Forelimb muscle (tissue), 1 donor: ENCODE measurements around the gene RAPGEF2. TPM values are rescaled to one million over a fixed set of nuclear protein-coding genes. Genes with fewer than 3 reads are reported as not detected.

Experiments
- DNase-seq: peaks from one replicate; pipeline ENCODE4 v3.0.0-alpha.2; 2013; ENCODE audit warnings: low read depth
- polyA plus RNA-seq: library from polyadenylated mRNA; unstranded; fragments of 120-200 nt; gene quantifications from one replicate; pipeline ENCODE4 v1.2.1, GENCODE V29; 2013; ENCODE audit not compliant: insufficient read length

RAPGEF2 gene
- polyA plus RNA-seq, 1 donor: 24.1 TPM

DNA sequence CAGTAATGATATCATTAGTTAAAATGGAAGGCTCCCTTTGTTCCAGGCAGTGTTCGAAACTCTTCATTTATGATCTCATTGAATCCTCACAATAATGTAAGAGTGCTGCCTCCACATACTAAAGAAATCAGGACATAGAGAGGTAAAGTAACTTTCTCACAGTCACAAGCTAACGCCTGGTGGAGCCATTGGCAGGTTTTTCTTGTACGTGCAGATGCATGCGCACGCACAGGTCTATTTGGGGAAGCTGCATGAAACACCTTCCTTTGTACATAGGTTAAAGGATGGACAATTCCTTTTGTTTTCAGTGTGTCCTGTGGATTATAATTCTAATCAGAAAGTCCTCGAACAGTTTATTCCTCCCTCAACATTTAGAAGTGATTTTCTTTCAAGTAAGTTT lies 176.2 kb downstream of the RAPGEF2 start:
- DNase-seq: no peak

DNA sequence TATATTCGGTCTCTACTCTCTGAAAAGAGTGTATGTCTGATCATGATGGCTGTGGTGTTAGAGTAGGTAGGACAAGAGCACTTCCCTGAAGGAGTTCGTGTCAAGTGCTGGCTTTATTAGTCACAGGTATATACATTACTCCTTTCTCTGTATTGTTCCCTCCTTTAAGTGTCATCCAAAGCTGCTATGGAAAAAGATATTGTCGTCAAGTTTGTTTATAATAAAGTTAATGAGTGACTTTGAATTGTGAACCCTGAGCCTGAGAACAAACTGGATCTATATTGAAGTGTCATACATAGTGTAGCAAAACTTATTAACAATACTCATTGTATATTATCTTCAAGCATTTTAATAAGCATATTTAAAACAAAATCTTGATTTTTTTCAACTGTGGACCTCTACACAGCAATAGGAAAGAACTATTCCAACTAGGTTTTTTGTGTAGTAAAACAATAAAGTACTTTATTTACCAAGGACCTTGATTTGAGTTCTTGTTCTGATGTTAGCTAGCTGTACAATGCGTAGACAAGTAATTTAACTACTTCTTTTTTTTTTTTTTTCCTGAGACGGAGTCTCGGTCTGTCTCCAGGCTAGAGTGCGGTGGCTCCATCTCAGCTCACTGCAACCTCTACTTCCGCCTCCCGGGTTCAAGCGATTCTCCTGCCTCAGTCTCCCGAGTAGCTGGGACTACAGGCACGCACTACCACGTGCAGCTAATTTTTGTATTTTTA lies 177.7 kb downstream of the RAPGEF2 start:
- no peak for DNase-seq

DNA sequence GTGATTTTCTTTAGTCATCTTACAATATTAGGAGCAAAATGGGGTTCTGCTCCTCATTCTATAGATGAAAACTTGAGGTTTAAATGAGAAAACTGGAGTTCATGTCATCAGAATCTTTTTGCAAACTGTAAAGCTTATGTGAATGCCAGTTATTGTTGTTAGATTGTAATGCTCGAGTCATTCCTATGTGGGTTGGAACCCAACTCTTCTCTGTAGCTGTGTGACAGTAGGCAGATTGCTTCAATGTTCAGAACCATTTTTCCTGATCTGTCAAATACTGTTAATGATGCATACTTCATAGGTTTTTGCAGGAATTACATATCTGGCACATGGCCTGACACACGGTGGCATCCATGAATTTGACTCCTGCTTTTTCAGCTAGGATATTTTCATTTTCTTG lies 178.9 kb downstream of the RAPGEF2 start:
- DNase-seq: no peak

DNA sequence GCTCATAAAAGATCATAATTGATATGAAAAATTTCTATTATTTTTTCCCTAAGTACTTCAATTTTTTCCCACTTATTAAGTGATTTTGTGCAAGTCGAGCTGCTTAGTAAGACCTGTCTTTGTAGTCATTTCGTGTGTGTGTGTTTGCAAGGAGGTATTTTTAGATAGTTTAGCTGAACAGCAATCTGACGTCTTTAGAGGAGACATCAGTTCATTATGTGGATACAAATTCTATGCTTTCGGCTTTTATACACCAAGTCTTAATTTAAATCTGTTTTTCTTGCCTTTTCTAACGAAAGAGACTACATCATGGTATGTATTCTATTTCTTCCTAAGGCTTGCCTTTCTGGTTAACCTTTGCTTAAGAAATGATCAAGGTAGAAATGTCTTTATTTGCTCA lies 179.4 kb downstream of the RAPGEF2 start:
- DNase-seq: no peak

DNA sequence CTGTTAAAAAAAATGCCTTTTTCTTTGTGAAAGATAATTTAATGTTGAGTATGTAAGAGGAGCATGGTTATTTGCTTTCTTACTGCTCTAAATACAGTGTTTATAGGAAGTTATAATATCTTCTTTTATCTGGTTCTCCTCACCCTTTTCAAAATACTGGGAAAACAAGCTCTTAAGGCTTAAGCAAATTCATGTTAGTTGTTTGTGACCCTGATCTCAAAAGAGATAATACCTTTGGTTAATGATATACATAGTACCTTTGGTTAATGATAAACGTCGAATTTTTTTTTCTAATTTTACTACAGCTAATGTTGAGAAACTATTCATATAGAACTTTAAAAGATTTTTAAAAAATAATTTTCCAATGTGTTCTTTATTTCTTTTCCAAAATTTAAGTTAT lies 180.1 kb downstream of the RAPGEF2 start:
- DNase-seq: no peak

DNA sequence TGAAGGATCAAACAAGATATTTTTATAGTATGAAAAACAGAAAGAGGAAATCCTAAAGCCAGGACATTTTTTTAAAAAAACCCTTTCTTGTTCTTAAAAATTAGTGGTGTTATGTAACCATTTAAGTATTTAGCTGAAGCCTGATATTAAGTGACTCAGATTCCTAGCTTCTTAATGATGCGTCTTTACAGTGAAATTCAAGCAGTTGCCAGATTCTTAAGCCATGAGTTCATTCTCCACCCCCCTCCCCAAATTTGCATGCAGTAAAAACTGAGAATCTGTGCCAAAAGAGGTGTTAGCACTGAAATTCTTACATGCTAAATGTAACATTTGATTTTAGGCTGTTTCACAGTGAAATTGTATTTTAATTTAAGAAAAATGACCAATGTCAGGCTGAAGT lies 180.8 kb downstream of the RAPGEF2 start:
- no peak for DNase-seq

DNA sequence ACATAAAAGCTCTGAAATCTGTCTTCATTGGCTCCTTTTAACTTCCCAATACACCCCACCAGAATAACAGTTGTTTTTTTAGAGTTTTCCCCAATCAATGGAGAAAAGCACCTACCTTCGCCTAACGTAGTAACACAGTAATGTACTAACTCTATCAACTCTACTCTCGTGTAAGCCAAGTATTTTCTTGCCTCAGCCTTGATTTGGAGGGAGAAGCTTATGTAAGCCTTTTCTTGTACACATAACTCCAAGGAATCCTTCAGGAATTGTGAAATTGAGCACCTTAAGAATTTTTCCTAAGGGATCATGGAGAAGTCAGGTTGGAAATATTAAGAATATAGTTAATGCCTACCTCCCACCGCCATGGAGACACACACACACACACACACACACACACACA lies 181.2 kb downstream of the RAPGEF2 start:
- DNase-seq: no peak

DNA sequence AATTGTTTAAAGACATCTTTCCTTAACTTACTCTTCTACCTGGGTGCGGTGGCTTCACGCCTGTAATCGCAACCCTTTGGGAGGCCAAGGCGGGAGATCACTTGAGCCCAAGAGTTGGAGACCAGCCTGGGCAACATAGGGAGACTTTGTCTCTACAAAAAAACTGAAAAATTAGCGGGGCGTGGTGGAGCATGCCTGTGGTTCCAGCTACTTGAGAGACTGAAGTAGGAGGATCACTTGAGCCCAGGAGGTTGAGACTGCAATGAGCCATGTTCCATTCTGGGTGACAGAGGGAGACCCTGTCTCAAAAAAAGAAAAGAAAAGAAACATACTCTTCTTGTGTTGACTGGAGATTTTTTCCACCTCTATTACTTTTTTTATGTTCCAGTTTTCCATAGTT lies 181.9 kb downstream of the RAPGEF2 start:
- no peak for DNase-seq

DNA sequence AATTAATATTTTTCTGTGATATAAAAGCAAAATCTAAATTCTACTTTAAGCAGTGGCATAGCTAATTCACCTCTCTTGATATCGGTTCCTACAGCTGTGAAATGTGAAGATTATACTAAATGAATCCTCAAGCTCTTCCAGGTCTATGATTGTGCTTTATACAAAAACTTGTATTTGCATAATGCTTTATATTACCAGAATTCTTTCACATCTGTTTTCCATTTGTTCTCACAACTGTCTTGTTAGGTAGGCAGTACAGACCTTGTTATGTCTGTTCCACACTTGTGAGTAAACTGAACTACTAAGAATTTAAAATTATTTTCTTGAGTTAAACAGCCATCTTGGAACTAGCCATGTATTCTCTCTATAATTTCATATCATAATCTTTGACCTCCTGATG lies 184.9 kb downstream of the RAPGEF2 start:
- no peak for DNase-seq

DNA sequence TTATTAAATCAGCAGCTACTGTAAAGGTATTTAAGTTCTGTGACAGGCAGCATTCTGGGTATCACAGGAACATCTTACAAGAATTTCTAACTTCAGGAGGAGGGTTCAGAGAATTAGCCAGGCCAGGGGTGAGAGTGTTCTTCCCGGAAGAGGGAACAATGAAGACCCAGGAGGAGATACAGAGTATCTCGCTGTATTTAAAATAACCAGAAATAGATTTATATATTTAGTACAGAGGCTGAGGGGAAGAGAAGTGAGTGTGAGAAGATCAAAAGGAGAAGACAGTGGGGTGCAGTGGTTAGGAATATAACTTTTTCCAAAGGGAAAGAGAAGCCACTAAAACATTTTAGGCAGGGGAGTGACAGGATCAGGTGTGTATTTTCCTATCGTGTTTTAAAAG lies 186.8 kb downstream of the RAPGEF2 start:
- no peak for DNase-seq

DNA sequence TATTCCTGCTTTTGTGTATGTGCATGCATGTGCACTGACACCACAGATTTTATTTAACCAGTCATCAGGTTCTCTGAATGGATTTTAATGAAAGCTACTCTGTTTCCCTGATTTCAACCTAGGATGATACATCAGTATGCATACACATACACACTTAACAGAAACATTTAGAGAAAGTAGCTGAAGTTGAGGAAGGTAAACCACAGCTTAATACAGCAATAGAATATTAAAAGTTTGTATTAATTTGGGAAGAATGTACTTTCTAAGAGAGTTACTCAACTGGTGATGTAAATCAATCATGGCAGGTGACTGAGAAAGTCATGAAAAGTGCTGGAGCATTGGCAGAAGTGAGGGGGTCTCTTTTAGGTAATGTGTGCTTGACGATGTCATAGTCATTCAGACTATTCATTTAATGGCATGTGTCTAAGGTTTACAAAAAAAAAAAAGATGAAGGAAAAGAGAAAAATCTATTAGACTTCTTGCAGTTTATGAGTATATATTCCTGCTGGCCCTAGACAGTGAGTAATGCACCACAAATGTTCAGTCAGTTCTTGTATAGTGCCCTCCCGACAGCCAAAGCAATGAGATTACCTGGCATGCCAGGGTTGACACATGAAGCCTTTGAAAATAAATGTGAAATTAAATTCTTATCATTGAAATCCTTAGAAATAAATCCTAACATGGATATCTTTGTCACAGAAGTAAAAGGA lies 187.6 kb downstream of the RAPGEF2 start:
- DNase-seq: no peak

DNA sequence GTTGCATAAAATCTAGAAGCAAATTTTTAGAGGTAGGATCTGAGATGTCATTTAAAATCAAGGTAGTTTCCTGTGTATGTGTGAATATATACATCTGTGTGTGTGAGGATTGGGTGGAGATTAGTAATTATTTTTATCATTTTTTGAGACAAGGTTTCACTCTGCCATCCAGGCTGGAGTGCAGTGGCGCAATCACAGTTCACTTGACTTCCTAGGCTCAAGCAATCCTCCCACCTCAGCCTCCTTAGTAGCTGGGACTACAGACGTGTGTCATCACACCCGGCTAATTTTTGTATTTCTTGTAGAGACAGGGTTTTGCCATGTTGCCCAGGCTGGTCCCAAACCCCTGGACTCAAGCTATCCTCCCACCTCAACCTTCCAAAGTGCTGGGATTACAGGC lies 188.3 kb downstream of the RAPGEF2 start:
- DNase-seq: no peak

DNA sequence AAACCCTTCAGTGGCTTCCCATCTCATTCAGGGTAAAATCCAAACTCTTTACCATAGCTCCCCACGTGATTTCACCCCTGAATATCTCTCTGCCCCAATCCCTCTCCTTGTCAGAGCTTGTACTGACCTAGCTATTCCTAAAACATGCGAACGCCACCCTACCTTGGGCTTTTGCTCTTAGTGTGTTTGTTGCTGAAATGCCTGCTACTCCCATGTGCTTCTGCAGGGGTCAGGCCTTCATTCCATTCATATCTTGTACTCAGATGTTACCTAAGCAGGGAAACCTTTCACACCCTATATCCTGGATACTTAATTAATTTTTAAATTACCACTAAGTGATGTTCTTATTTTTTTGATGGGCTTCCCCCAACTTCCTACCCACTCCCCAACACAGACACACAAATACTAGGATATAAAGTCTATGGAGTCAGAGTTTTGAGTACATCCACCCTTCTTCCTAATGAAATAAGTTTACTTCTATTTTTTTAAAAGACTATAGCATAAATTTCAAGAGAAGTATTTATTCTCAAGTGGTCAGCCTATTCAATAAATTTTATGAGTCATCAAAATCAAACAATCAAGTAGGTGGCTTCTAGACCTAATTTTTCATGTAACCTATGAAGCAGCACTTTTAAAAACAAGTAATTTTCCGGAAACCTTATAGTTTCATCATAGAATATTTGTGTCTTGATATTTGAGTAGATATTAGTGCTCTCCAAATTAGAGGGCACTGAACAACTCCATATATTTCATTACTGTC lies 189.4 kb downstream of the RAPGEF2 start:
- no peak for DNase-seq

DNA sequence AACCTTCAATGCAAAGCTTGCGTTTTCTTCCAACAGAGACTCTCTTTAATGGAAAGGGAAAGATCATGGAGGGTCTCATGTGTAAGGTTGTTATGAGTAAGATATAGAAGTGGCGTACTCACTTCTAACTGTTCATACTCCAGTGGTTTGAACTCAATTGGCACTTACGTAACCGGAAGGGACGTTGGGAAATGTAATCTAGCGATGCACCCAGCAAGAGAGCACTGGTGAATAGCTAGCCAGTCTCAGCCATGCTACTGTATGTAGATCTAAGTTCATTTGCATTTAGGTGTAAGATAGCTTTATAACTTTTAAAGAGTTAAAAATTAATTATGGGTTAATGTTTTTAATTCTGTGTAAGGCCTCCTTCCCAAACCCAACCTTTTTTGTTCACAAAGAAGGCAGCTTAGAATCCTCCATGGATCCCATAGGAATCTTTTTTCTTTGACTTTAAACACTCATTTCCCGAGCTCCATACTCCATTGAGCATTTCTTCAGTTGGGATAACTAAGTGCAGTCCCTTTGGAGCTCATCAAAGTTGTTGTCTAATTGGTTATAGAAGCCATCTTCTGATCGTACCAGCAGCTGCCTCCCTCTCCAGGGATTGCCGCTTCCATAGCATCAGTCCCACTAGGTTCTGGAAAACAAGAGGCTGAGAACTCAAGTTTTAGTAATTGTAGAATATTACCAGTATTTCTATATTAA lies 191.1 kb downstream of the RAPGEF2 start:
- no peak for DNase-seq

DNA sequence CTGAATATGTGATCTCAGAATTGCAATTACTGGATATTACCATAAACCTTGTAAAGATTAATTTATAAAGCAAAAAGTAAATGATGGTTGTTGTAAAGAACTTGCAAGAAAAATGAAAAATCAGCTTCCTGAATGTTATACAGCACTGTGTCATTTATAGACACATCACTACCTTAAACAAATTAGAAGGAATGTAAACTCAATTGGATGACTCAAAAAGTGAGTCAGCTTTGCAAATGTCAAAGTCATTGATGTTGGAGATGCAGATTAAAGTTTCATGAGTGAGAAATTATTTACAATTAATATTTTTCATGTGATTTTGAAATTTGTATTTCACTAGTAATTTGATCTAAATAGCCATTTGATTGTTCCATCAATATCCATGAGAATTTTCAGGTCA lies 193.2 kb downstream of the RAPGEF2 start:
- no peak for DNase-seq

DNA sequence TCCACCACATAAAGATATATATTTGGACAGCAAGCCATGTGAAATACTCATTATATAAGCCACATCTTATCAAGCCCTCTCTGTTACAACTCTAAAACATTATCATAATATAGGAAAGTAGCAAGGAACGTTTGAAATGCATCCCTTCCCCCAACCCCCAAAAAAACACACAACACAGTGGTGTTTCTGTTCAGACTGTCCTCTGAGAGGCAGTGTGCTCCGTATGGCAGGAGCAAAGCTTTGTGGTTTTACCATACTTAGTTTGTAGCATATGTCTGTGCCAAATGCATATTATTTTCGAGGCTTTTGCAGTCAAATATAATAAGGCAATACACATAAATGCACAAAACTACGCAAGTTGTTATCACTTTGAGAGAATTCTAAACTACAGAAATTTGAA lies 194.2 kb downstream of the RAPGEF2 start:
- DNase-seq: no peak

DNA sequence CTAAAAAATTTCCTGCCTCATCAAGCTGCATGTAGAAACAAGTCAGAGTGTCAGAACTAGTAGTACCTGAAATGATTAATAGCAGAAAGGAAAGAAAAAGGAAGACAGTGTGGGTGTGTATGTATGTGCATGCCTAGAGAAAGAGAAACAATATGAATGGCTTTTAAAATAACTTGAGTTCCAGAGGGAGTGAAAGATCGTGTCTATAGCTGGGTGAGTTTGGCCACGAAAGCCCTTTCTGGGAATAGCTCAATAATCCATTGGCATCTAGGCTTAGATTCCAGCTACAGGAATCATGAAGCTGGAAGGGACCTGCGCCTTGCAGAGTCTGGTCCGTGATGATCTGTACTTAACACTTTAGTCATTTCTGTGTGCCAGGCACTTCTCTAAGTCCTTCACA lies 195.6 kb downstream of the RAPGEF2 start:
- no peak for DNase-seq

DNA sequence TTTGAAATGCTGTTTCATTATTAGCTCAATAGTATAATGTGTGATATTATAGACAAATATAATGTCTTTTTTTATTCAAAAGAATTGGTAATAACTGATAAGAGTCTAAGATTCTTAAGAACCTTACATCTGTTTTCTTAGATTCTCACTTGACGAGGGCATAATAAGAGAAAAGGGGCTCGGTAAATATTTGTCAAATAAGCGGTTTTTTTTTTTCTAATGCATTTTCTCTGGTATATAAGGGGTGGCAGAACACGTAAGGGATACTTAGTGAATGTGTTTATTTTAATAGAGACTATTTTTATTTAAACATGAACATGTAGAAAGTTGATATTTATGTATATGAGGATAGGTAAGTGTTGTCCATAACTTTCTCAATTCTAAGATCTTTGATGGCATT lies 200.6 kb downstream of the RAPGEF2 start:
- no peak for DNase-seq

DNA sequence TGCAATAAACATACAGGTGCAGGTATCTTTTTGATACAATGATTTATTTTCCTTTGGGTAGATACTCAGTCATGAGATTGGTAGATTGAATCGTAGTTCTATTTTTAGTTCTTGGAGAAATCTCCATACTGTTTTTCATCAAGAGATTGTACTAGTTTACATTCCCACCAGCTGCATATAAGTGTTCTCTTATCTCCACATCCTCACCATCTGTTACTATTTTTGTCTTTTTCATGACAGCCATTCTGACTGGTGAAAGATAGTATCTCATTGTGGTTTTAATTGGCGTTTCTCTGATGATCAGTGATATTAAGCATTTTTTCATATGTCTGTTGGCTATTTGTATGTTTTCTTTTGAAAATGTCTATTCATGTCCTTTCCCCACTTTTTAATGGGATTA lies 202.2 kb downstream of the RAPGEF2 start:
- DNase-seq: no peak

DNA sequence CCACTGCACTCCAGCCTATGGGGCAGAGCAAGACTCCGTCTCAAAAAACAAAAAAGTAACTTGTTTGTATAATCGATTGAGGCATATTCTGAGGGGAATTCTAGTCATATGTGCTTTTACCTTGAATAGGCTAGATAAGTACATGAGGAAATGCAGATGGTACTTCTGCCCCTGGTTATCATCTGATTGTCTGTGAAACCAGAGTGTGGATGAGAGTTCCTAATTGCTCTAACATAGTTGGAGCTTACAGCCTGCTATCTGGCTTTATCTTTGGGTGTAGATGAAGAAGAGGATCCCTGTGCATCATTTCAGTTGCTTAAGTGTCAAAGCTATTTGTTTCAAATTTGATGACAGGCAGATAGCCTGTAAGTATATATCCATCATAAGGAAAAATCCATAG lies 205.1 kb downstream of the RAPGEF2 start:
- no peak for DNase-seq

DNA sequence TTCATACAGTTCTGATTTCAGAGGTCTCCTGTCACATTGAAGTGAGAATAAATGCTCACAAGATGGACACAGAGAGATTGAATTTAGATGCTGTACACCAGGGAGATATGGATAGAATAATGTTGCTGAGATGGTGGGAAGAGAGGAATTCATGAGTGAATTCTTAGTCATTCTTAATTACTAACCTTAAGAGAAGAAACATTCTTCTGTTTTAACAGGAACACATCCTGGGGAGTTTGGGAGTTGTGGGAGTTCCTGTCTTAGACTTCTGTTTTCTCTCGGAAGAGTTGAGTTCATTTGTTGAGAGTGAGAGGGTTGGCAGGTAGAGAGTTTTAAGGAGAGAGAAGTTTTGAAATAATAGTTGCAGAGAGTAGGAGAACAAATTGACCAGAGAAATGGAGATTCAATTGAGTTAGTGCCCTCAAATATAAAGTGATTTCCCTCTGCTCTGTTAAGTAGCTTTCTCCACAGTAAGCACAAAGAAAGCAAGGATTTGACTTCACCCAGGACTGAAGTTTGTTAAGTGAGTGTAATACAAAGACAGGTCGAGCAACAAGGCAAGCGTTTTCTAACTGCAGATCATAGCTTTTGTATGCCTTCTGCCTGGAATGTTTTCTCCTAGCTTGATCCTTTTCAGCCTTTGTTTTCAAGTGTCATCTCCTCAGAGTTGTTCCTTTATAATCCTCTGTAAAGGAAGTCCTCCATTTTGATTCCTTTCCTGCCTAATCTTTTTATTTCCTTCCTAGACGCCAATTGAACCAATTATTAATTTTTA lies 205.9 kb downstream of the RAPGEF2 start:
- DNase-seq: no peak
